ENCODE measurements around the gene UBE2S. TPM values are rescaled to one million over a fixed set of nuclear protein-coding genes. Genes with fewer than 3 reads are reported as not detected.

Gene UBE2S
- total RNA-seq, 8 experiments from 2014 or later = 21.5 to 86.6 (median 37.8) TPM

DNA sequence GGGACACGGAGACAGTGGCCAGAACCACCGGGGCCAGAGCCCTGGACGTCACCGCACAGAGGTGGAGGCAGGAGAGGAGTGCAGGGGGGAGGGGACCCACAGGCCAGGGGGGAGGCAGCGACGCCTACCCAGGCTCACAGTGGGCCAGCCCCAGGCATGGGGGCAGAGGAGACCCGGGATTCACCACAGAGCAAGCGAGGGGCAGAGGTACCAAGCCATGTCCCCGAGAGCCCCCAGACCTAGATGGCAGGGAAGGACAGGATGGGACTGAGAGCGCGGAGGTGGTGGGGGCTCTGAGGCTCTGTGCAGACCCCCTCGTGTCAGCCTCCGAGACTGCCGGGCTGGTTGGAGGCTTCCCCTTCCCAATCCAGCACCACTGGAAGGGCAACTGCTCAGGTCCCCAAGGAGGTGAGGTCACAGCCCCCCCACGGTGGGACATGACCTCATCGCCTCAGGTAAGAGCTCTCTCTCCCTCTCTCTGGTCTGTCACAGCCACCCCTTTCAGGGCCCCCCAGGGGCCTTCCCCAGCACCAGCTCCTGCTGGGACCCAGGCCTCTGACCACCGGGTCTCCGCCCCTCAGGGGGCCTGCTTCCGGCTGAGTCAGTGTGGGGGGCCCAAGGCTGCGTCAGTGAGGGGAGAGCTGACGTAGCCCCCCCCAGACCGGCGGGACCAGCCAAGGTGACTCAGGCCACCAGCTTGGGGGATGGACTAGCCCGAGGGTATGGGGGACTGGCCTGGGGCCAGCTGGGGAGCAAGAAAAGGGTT lies 35.1 kb downstream of the UBE2S start:
- H3K4me1 ChIP-seq (replicated peaks in 1 of 2) = peaks cover 29 to 60% of the 10 kb centered on the region in 2 donors

GRCh38 chr19:55370305-55370988 lies 37.1 kb downstream of the UBE2S start, which contains the start of gene IL11:
IL11 (minus strand) TSS chr19:55370463; CDS start chr19:55370310, 153 bp downstream.
- in situ Hi-C loops (cut with MboI; ENCODE audit: low pct_unique_long_range_greater_than_20kb in 2 of 9, low sequenced_read_pairs in 9 of 9, unreplicated experiment in 9 of 9) = no loop called here
- Histone ChIP-seq H3K4me1 (replicated peaks in 1 of 2) (peaks cover 17 to 46% of the 10 kb centered on the region in 2 donors), H3K27ac (no peak within 1 kb of the TSS), H3K4me3 (peak within 1 kb of the TSS; percentile 14 to 33 (median 28))
- WGBS, 10 experiments = no CpG with 5 or more reads among the region's 32 CpGs
- peak in 5 of 8 experiments; percentile 2 to 51 (median 48) for ATAC-seq (replicated peaks in 6 of 8)

More for the DNA sequence above, 35.1 kb downstream of the UBE2S start:
- H3K27ac ChIP-seq = no peak overlapping the region
- 36% methylated on average over 6 of the region's 24 CpGs; no CpG with 5 or more reads in 9 of the 10 experiments for WGBS, 10 experiments
- in situ Hi-C loops (cut with MboI; ENCODE audit: low pct_unique_long_range_greater_than_20kb in 2 of 9, low sequenced_read_pairs in 9 of 9, unreplicated experiment in 9 of 9) = no loop called here
- no peak overlapping the region for H3K4me3 ChIP-seq
- ATAC-seq (replicated peaks in 6 of 8) = peak in 5 of 8 experiments; percentile 23 to 51 (median 38)

GRCh38 chr19:55369653-55370304 lies 37.8 kb downstream of the UBE2S start:
- ATAC-seq (replicated peaks in 6 of 8) = peak; percentile 66 to 87 (median 76)
- Histone ChIP-seq H3K27ac (no peak overlapping the region), H3K4me1 (replicated peaks in 1 of 2) (peaks cover 17 to 46% of the 10 kb centered on the region in 2 donors), H3K4me3 (peak overlapping the region; percentile 14 to 33 (median 28))
- in situ Hi-C loops (cut with MboI; ENCODE audit: low pct_unique_long_range_greater_than_20kb in 2 of 9, low sequenced_read_pairs in 9 of 9, unreplicated experiment in 9 of 9) = no loop called here
- WGBS, 10 experiments = 0% methylated on average over 2 to 5 of the region's 59 CpGs; no CpG with 5 or more reads in 8 of the 10 experiments

- H3K4me3 ChIP-seq = peak overlapping the region; percentile 3 to 33 (median 14)
- ATAC-seq (replicated peaks in 6 of 8) = peak; percentile 1 to 84 (median 22)
- H3K4me1 ChIP-seq (replicated peaks in 1 of 2) = peaks cover 13 to 38% of the 10 kb centered on the region in 2 donors
- H3K27ac ChIP-seq = no peak overlapping the region
- 11 to 24% methylated on average over 4 to 10 of the region's 54 CpGs; no CpG with 5 or more reads in 8 of the 10 experiments for WGBS, 10 experiments
- in situ Hi-C loops (cut with MboI; ENCODE audit: low pct_unique_long_range_greater_than_20kb in 2 of 9, low sequenced_read_pairs in 9 of 9, unreplicated experiment in 9 of 9) = no loop called here
These were observed 38.7 kb downstream of the UBE2S start for GRCh38 chr19:55368701-55369563.

GRCh38 chr19:55368106-55368505 lies 39.5 kb downstream of the UBE2S start:
- Histone ChIP-seq H3K27ac (no peak overlapping the region), H3K4me1 (replicated peaks in 1 of 2) (peaks cover 13 to 38% of the 10 kb centered on the region in 2 donors), H3K4me3 (no peak overlapping the region)
- in situ Hi-C loops (cut with MboI; ENCODE audit: low pct_unique_long_range_greater_than_20kb in 2 of 9, low sequenced_read_pairs in 9 of 9, unreplicated experiment in 9 of 9) = no loop called here
- WGBS, 10 experiments = no CpG with 5 or more reads among the region's 16 CpGs
- no peak for ATAC-seq (replicated peaks in 6 of 8)

DNA sequence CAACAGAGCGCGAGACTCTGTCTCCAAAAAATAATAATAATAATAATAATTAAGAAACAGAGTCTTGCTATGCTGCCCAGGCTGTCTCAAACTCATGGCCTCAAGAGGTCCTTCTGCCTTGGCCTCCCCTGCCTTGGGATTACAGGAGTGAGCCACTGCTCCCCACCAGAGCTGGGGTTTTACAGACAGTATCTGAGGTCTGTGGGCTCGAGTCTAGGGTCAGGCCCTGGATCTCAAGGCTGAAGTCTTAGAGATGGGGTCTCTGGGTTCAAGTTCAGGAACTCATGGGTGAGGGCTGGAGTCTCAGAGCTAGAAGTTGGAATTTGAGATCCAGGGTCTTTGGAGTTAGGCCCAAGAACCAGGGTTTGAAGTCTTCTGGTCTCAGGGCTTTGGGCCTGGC lies 40.8 kb downstream of the UBE2S start:
- Histone ChIP-seq H3K4me1 (replicated peaks in 1 of 2) (peaks cover 13 to 38% of the 10 kb centered on the region in 2 donors), H3K27ac (no peak overlapping the region), H3K4me3 (no peak overlapping the region)
- in situ Hi-C loops (cut with MboI; ENCODE audit: low pct_unique_long_range_greater_than_20kb in 2 of 9, low sequenced_read_pairs in 9 of 9, unreplicated experiment in 9 of 9) = no loop called here
- WGBS, 10 experiments = 80 to 95% (median 90%) methylated on average over 1 to 3 of the region's 3 CpGs; no CpG with 5 or more reads in 7 of the 10 experiments
- no peak for ATAC-seq (replicated peaks in 6 of 8)

GRCh38 chr19:55365964-55366363 lies 41.6 kb downstream of the UBE2S start:
- in situ Hi-C loops (cut with MboI; ENCODE audit: low pct_unique_long_range_greater_than_20kb in 2 of 9, low sequenced_read_pairs in 9 of 9, unreplicated experiment in 9 of 9) = no loop called here
- Histone ChIP-seq H3K4me3 (no peak overlapping the region), H3K27ac (no peak overlapping the region), H3K4me1 (replicated peaks in 1 of 2) (peaks cover 13 to 35% of the 10 kb centered on the region in 2 donors)
- no peak for ATAC-seq (replicated peaks in 6 of 8)
- WGBS, 10 experiments = no CpG with 5 or more reads among the region's 19 CpGs

DNA sequence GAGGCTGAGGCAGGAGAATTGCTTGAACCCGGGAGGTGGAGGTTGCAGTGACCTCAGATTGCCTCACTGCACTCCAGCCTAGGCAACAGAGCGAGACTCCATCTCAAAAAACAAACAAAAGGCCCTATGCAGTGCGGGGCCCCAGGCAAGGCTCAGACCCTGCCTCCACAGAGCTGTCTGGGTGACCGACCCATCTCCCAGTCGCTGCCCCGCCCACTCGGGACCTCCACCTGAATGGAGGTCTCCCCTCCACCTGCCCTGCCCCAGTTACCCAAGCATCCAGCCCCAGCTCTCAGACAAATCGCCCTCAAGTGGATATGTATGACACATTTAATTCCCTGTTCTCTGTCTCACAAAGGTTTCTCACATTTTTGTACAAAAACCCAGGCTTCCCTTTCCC lies 42.3 kb downstream of the UBE2S start:
- ATAC-seq (replicated peaks in 6 of 8) = no peak
- 40 to 90% (median 80%) methylated on average over 1 to 2 of the region's 8 CpGs; no CpG with 5 or more reads in 5 of the 10 experiments for WGBS, 10 experiments
- in situ Hi-C loops (cut with MboI; ENCODE audit: low pct_unique_long_range_greater_than_20kb in 2 of 9, low sequenced_read_pairs in 9 of 9, unreplicated experiment in 9 of 9) = no loop called here
- no peak overlapping the region for H3K4me3 ChIP-seq
- no peak overlapping the region for H3K27ac ChIP-seq
- peaks cover 10 to 29% of the 10 kb centered on the region in 2 donors for H3K4me1 ChIP-seq (replicated peaks in 1 of 2)

DNA sequence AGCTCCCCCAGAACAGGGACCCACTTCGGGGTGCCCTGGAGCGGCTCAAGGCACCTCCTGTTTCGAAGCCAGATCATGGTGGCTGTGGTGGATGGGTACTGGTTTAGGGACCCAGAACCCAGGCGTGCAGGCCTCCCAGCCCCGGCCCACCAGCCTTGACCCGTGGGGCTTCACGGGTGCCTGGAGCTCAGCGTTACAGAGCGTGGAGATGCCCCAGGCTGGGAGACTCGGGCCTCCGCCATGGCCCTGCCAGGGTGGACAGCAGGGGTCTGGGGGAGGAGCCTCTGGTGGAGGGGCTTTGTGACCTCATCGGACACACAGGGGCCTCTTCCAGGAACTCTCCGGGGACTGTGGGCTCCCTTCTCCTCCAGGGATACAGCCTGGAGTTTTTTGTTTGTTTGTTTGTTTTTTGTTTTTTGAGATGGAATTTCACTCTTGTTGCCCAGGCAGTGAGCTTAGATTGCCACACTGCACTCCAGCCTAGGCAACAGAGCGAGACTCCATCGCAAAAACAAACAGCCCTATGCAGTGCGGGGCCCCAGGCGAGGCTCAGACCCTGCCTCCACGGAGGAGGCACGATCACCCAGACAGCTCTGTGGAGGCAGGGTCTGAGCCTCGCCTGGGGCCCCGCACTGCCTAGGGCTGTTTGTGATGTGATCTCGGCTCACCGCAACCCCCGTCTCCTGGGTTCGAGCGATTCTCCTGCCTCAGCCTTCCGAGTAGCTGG lies 44.4 kb downstream of the UBE2S start, which contains the start of gene GARIN5B:
TSS of gene GARIN5B (minus strand) at position 271 of the 727 bp plus-strand sequence. CDS start at position 77, 194 bp downstream.
- in situ Hi-C loops (cut with MboI; ENCODE audit: low pct_unique_long_range_greater_than_20kb in 2 of 9, low sequenced_read_pairs in 9 of 9, unreplicated experiment in 9 of 9) = no loop called here
- whole genome bisulfite sequencing, 10 experiments = 71 to 89% (median 78%) methylated on average over 3 to 5 of the region's 27 CpGs; no CpG with 5 or more reads in 7 of the 10 experiments
- Histone ChIP-seq H3K27ac (no peak within 1 kb of the TSS), H3K4me3 (no peak within 1 kb of the TSS), H3K4me1 (replicated peaks in 1 of 2) (peaks cover 10 to 14% of the 10 kb centered on the region in 2 donors)
- peak in 5 of 8 experiments; percentile 51 to 91 (median 77) for ATAC-seq (replicated peaks in 6 of 8)

- Histone ChIP-seq H3K4me3 (no peak overlapping the region), H3K4me1 (replicated peaks in 1 of 2) (peaks cover 10 to 14% of the 10 kb centered on the region in 2 donors), H3K27ac (no peak overlapping the region)
- ATAC-seq (replicated peaks in 6 of 8) = peak in 5 of 8 experiments; percentile 2 to 22 (median 16)
- WGBS, 10 experiments = 40 to 86% (median 80%) methylated on average over 1 to 11 of the region's 38 CpGs; no CpG with 5 or more reads in 6 of the 10 experiments
- in situ Hi-C loops (cut with MboI; ENCODE audit: low pct_unique_long_range_greater_than_20kb in 2 of 9, low sequenced_read_pairs in 9 of 9, unreplicated experiment in 9 of 9) = no loop called here
These were observed 45.2 kb downstream of the UBE2S start for GRCh38 chr19:55362174-55362989.

DNA sequence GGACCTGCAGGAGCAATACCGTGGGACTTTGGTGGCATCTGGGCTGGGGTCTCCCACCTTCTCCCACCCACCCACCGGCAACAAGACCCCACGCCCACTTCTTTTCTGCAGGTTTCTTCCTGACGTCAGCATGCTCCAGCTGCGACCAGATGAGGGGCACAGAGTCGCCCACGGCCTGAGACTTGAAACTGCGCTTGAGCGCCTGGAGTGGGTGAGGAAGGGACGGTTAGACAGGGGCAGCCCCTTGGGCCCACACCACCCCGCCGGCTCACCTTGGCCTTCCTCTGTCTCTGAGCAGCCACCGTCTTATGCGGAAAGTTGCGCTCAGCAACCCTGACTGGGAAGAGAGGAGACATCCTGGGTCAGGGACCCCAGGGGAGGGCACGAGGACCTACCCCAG lies 46.7 kb downstream of the UBE2S start:
- Histone ChIP-seq H3K4me1 (replicated peaks in 1 of 2) (peaks cover 10 to 14% of the 10 kb centered on the region in 2 donors), H3K4me3 (no peak overlapping the region), H3K27ac (no peak overlapping the region)
- in situ Hi-C loops (cut with MboI; ENCODE audit: low pct_unique_long_range_greater_than_20kb in 2 of 9, low sequenced_read_pairs in 9 of 9, unreplicated experiment in 9 of 9) = no loop called here
- no peak for ATAC-seq (replicated peaks in 6 of 8)
- 33 to 100% (median 69%) methylated on average over 1 to 3 of the region's 16 CpGs; no CpG with 5 or more reads in 5 of the 10 experiments for WGBS, 10 experiments
